ENCODE results near the gene ZDHHC1. TPM values are rescaled to one million over a fixed set of nuclear protein-coding genes. Genes with fewer than 3 reads are reported as not detected.

ZDHHC1 gene
- total RNA-seq, 4 donors from 2014 or later = 7.5 to 26.7 (median 17.3) TPM

GRCh38 chr16:67393788-67394154, 22.5 kb downstream of the ZDHHC1 start:
- Histone ChIP-seq H3K27ac (peak overlapping the region; percentile 60 to 89 (median 88)), H3K4me1 (peaks cover 3 to 94% (median 63%) of the 10 kb centered on the region in 3 donors), H3K4me3 (peak overlapping the region; percentile 52 to 63), H3K36me3 (no peaks in the 10 kb centered on the region), H3K27me3 (no peaks in the 10 kb centered on the region), H3K9me3 (no peaks in the 10 kb centered on the region)
- no peak for ATAC-seq
- 60% methylated on average over 1 of the region's 20 CpGs; no CpG with 5 or more reads in 1 of the 2 donors for WGBS, 2 donors (ENCODE audit: low coverage in 1 of 2)
- TF ChIP-seq POLR2AphosphoS5 (IDR thresholded peaks at IDR 0.05) = no peak
- no peak for TF ChIP-seq CTCF (IDR thresholded peaks at IDR 0.05)
- TF ChIP-seq EP300 (IDR thresholded peaks at IDR 0.05) = no peak
- TF ChIP-seq POLR2A (IDR thresholded peaks at IDR 0.05) = no peak

- Histone ChIP-seq H3K36me3 (no peaks in the 10 kb centered on the region), H3K4me1 (peaks cover 3 to 89% (median 63%) of the 10 kb centered on the region in 3 donors), H3K9me3 (no peaks in the 10 kb centered on the region), H3K27me3 (no peaks in the 10 kb centered on the region), H3K4me3 (peak within 1 kb of the TSS; percentile 52 to 63), H3K27ac (peak within 1 kb of the TSS; percentile 60 to 89 (median 88))
- peak; percentile 91 for ATAC-seq
- 4% methylated on average over 5 of the region's 56 CpGs; no CpG with 5 or more reads in 1 of the 2 donors for WGBS, 2 donors (ENCODE audit: low coverage in 1 of 2)
- TF ChIP-seq CTCF (IDR thresholded peaks at IDR 0.05) = peak in 3 of 4 experiments; percentile 76 to 90 (median 82)
- peak; percentile 57 for TF ChIP-seq POLR2AphosphoS5 (IDR thresholded peaks at IDR 0.05)
- no peak for TF ChIP-seq EP300 (IDR thresholded peaks at IDR 0.05)
- peak; percentile 57 to 62 for TF ChIP-seq POLR2A (IDR thresholded peaks at IDR 0.05)
Measured at GRCh38 chr16:67393111-67393787, 23.0 kb downstream of the ZDHHC1 start, which contains the start of gene TPPP3. TPPP3 (minus strand) TSS chr16:67393498; CDS start chr16:67391111, 2,387 bp downstream.

GRCh38 chr16:67392301-67393059, 23.8 kb downstream of the ZDHHC1 start:
- Histone ChIP-seq H3K4me1 (peaks cover 3 to 83% (median 62%) of the 10 kb centered on the region in 3 donors), H3K27me3 (no peaks in the 10 kb centered on the region), H3K36me3 (no peaks in the 10 kb centered on the region), H3K9me3 (no peaks in the 10 kb centered on the region), H3K27ac (peak overlapping the region; percentile 60 to 89 (median 88)), H3K4me3 (peak overlapping the region; percentile 52 to 63)
- no peak for ATAC-seq
- WGBS, 2 donors (ENCODE audit: low coverage in 1 of 2) = 30 to 51% methylated on average over 4 to 5 of the region's 18 CpGs
- TF ChIP-seq EP300 (IDR thresholded peaks at IDR 0.05) = no peak
- no peak for TF ChIP-seq POLR2AphosphoS5 (IDR thresholded peaks at IDR 0.05)
- no peak for TF ChIP-seq CTCF (IDR thresholded peaks at IDR 0.05)
- no peak for TF ChIP-seq POLR2A (IDR thresholded peaks at IDR 0.05)

- Histone ChIP-seq H3K27me3 (no peaks in the 10 kb centered on the region), H3K36me3 (no peaks in the 10 kb centered on the region), H3K27ac (peak overlapping the region; percentile 60 to 89 (median 88)), H3K4me3 (peak overlapping the region in 1 of 2 donors; percentile 63), H3K4me1 (peaks cover 3 to 75% (median 54%) of the 10 kb centered on the region in 3 donors), H3K9me3 (no peaks in the 10 kb centered on the region)
- TF ChIP-seq POLR2A (IDR thresholded peaks at IDR 0.05) (peak in 1 of 2 donors; percentile 13), EP300 (IDR thresholded peaks at IDR 0.05) (no peak), CTCF (IDR thresholded peaks at IDR 0.05) (no peak)
- WGBS, 2 donors (ENCODE audit: low coverage in 1 of 2) = 18 to 44% methylated on average over 5 to 10 of the region's 15 CpGs
- no peak for ATAC-seq
Measured at GRCh38 chr16:67391424-67392300, 24.6 kb downstream of the ZDHHC1 start.

Measured in gastroesophageal sphincter (tissue), 4 donors.